Measurements from ENCODE around the gene NUP214. TPM values are rescaled to one million over a fixed set of nuclear protein-coding genes. Genes with fewer than 3 reads are reported as not detected.
"Not testable (repeated sequence)": the region's sequence is repeated elsewhere in the genome, so short reads cannot be mapped to it uniquely, and the experiment has no call there.

NUP214 gene
- total RNA-seq, 1 donor from 2014 or later, result 67.1 TPM

DNA sequence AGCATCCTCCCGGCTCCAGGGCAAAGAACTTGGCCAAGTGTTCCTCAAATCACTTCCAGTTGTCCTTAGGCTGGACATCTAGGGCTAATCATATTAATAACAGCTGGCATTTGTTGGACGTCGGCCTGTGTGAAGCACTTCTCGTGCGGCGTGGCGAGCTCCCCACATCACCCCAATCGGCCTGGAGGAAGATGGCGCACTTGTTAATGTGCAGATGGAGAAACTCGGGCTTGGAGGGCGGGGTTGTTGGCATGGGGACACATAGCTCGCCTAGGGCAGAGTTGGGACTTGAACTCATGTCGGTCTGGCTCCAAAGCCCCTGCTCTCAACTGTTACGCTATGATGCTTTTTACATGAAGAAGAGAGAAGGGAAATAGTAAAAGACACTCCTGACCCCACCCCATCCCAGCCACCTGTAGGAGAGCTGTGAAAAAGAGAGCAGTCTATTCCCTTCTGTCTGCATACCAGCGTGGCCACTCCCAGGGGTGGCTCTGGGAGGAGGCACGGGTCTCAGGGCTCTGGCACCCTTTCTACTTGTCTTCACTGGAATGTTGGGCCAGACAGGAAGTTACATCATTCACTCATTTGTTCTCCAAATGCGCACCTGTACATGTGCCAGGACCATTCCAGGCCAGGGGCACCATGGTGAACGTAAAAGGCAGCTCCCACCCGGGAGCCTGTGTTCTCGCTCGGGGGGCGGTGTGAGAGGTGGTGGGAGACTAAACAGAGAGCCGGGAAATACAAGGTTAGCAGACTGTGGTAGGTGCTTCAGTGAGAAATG lies 12.8 kb upstream of the NUP214 start:
- H3K4me1 Mint-ChIP-seq (ENCODE audit: unreplicated experiment), result peaks cover 9% of the 10 kb centered on the region
- H3K27me3 Mint-ChIP-seq, result no peaks in the 10 kb centered on the region
- H3K9me3 Mint-ChIP-seq, result no peaks in the 10 kb centered on the region
- peaks cover 3% of the 10 kb centered on the region for H3K36me3 Mint-ChIP-seq
- H3K27ac Mint-ChIP-seq, result peak overlapping the region; percentile 100
- no peak for DNase-seq (ENCODE audit: extremely low spot score, unreplicated experiment)
- TF ChIP-seq CTCF (conservative IDR thresholded peaks at IDR 0.05), result no peak
- H3K4me3 Mint-ChIP-seq, result peak overlapping the region; percentile 51

DNA sequence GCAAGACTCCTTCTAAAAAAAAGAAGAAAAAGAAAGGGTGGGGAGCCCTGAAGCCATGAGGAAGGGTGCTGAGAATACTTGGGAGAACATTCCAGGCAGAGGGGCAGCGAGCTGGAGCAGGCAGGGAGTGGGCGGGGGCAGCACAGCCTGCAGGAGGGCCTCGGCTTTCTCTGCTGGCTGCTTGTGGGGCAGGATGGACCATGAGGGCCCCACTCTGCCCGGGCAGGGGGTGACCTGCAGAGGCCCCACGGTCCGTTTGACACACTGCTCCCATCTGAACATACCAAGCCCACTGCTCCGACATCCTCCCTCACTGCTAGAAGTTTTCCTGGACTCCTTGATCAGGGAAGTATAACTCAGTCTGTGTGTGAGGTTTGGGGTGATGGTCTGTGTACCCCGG lies 11.7 kb upstream of the NUP214 start:
- H3K4me3 Mint-ChIP-seq, result no peak overlapping the region
- peak overlapping the region; percentile 100 for H3K27ac Mint-ChIP-seq
- peaks cover 3% of the 10 kb centered on the region for H3K36me3 Mint-ChIP-seq
- no peak for DNase-seq (ENCODE audit: extremely low spot score, unreplicated experiment)
- TF ChIP-seq CTCF (conservative IDR thresholded peaks at IDR 0.05), result no peak
- no peaks in the 10 kb centered on the region for H3K9me3 Mint-ChIP-seq
- H3K27me3 Mint-ChIP-seq, result no peaks in the 10 kb centered on the region
- H3K4me1 Mint-ChIP-seq (ENCODE audit: unreplicated experiment), result peaks cover 9% of the 10 kb centered on the region

GRCh38 chr9:131114084-131114535 lies 11.3 kb upstream of the NUP214 start:
- Mint-ChIP-seq H3K36me3 (peaks cover 3% of the 10 kb centered on the region), H3K27me3 (no peaks in the 10 kb centered on the region), H3K4me1 (ENCODE audit: unreplicated experiment) (peaks cover 9% of the 10 kb centered on the region), H3K9me3 (no peaks in the 10 kb centered on the region), H3K4me3 (no peak overlapping the region), H3K27ac (peak overlapping the region; percentile 100)
- no peak for TF ChIP-seq CTCF (conservative IDR thresholded peaks at IDR 0.05)
- DNase-seq (ENCODE audit: extremely low spot score, unreplicated experiment), result no peak

DNA sequence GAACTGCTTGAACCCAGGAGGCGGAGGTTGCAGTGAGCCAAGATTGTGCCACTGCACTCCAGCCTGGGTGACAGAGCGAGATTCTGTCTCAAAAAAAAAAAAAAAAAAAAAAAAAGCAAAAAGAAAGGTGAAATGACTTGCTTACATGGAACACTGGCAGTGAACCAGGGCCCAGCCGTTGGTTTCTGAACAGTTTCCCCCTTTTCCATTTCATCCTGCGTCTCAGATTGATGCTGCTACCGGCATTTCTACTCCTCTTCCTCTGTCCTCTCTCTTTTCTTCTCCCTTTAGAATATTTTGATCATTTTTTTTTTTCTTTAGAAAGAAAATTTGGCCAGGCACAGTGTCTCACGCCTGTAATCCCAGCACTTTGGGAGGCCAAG lies 10.0 kb upstream of the NUP214 start:
- not testable (repeated sequence) for H3K9me3 Mint-ChIP-seq; H3K4me3 Mint-ChIP-seq; H3K27ac Mint-ChIP-seq; H3K36me3 Mint-ChIP-seq; DNase-seq (ENCODE audit: extremely low spot score, unreplicated experiment); H3K27me3 Mint-ChIP-seq; H3K4me1 Mint-ChIP-seq (ENCODE audit: unreplicated experiment)

DNA sequence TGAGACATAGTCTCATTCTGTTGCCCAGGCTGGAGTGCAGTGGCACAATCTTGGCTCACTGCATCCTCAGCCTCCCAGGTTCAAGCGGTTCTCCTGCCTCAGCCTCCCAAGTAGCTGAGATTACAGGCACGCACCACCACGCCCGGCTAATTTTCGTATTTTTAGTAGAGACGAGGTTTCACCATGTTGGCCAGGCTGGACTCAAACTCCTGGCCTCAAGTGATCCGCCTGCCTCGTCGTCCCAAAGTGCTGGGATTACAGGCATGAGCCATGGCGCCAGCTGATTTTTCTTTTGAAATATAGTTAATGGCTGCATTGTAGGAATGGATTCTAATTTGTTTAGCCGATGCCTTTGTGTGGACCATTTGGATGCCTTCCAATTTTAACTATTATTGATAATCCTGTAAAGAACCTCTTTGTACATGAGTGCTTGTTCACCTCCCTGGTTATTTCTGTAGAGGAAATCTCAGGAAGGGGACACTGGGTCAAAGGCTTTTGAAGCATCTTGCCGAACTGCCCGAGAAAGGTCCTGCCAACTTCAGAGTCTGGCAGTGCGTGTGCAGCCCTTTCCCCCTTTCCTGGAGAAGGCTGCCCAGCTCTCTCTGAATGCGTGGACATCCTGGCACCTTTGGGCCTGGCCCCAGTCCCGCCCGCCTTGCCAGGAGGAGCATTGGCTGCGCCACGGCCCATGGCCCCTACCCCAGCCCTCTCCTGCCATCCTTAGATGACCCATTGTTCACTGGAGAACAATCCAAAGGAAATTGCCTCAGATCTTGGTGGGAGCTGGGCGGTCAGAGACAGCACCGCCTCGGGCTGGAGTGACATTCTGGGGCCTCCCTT lies 8.9 kb upstream of the NUP214 start:
- no peak for TF ChIP-seq CTCF (conservative IDR thresholded peaks at IDR 0.05)
- H3K4me3 Mint-ChIP-seq, result no peak overlapping the region
- no peak for DNase-seq (ENCODE audit: extremely low spot score, unreplicated experiment)
- H3K36me3 Mint-ChIP-seq, result peaks cover 3% of the 10 kb centered on the region
- H3K27ac Mint-ChIP-seq, result no peak overlapping the region
- H3K4me1 Mint-ChIP-seq (ENCODE audit: unreplicated experiment), result peaks cover 9% of the 10 kb centered on the region
- no peaks in the 10 kb centered on the region for H3K27me3 Mint-ChIP-seq
- no peaks in the 10 kb centered on the region for H3K9me3 Mint-ChIP-seq
